GM12865 (cell line): ENCODE measurements around the gene CCDC188.
"Not testable (repeated sequence)": the region's sequence is repeated elsewhere in the genome, so short reads cannot be mapped to it uniquely, and the experiment has no call there.

ENCODE experiments used
- DNase-seq: peaks from one replicate; pipeline ENCODE4 v3.0.0; 2010; ENCODE audit warnings: low read depth
- H3K4me3 ChIP-seq: 2 replicates; pipeline ENCODE4 v1.5.1; 2011; ENCODE audit warnings: mild to moderate bottlenecking, low read depth, low read length, control low read depth
- TF ChIP-seq, protein P1 (sequence below): IDR thresholded peaks from 2 replicates; pipeline ENCODE4 v1.5.1; 2011; ENCODE audit warnings: low read length, control low read depth, low read depth, inconsistent platforms; ENCODE audit not compliant: insufficient read depth; ENCODE audit errors: missing control alignments

Gene CCDC188

DNA sequence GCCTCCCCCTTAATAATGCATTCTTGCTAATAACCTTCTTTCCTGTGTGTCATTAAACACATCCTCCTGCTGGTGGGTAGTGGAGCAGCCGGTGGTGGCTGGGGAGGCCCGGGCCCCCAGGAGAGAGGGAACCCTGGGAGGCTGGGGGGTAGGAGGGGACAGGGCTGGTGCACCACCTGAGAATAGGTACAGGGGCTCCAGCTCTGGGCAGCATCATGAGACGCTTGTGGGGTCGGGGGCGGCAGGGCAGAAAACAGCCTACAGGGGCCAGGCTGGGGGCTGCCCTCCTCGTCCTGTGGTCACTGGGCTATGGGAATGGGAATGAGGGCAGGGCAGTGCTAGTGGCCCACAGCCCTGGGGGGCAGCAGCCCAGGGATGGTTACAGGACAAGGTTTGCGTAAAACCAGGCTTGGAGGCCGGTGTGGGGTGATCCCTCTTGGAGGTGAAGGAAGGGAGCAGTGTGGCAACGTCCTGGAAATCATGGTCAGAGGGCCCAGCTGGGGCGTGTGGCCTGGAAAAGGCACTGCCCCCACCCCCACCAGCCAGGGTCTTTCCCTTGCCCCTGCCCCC is 18.5 kb upstream of the CCDC188 start:
- DNase-seq: no peak
- H3K4me3 ChIP-seq: no peak overlapping the region
- TF ChIP-seq, protein P1, sequence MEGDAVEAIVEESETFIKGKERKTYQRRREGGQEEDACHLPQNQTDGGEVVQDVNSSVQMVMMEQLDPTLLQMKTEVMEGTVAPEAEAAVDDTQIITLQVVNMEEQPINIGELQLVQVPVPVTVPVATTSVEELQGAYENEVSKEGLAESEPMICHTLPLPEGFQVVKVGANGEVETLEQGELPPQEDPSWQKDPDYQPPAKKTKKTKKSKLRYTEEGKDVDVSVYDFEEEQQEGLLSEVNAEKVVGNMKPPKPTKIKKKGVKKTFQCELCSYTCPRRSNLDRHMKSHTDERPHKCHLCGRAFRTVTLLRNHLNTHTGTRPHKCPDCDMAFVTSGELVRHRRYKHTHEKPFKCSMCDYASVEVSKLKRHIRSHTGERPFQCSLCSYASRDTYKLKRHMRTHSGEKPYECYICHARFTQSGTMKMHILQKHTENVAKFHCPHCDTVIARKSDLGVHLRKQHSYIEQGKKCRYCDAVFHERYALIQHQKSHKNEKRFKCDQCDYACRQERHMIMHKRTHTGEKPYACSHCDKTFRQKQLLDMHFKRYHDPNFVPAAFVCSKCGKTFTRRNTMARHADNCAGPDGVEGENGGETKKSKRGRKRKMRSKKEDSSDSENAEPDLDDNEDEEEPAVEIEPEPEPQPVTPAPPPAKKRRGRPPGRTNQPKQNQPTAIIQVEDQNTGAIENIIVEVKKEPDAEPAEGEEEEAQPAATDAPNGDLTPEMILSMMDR: no peak

DNA sequence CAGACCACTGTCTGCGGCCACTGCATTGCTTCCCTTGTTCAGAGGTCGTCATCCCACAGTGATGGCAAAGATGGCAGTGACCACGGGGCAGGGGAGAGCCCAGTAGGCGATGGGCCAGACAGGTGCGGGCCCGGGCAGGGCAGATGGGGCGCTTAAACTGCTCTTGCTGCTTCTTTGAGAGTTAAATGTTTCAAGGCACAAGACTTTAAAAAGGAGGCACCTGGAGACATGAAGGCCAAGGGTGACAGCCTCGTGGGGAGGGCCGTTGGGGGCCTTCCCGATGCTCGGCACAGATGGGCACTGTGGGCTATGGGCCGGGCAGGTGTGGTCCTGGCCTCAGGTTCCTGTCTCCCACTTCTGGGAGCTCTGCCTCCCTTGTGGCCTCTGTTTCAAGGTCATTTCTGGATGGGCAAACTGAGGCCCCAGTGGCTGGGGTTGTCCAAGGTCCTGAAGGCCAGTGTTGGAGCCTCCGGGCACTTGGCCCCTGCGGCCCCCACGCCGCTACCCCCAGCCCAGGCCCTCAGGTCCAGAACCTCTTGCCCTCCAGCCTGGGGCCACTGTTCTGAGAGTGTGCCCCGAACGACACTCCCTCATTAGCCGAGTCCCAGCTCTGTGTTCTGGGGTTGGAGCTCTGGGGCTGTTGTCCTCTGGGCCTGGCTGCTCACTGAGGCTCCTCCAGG is 16.9 kb upstream of the CCDC188 start:
- TF ChIP-seq, protein P1: no peak
- no peak for DNase-seq
- H3K4me3 ChIP-seq: no peak overlapping the region

- DNase-seq: no peak
- H3K4me3 ChIP-seq: no peak overlapping the region
- TF ChIP-seq, protein P1: no peak
Measured at GRCh38 chr22:20166703-20167102, 15.8 kb upstream of the CCDC188 start.

- TF ChIP-seq, protein P1: no peak
- H3K4me3 ChIP-seq: no peak overlapping the region
- no peak for DNase-seq
Measured at GRCh38 chr22:20165913-20166312, 15.1 kb upstream of the CCDC188 start.

DNA sequence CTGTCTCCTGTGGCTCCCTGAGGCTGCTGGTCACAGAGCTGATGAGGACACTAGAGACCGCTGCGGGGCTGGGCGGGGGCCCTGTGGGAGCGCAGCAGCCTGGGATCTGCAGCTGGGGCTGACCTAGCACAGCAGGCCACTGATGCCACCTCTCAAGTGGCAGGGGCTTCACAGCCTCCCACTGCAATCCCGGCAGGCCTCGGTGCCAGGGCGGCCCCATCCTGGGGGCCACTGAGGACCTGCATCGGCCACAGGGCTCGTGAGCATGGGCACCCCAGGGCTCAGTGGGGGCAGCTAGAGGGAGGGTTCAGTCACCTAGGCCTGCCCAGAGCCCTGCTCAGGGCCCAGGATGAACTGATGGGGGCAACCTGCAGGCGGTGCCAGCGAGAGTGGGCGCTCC is 14.6 kb upstream of the CCDC188 start:
- TF ChIP-seq, protein P1: no peak
- no peak for DNase-seq

DNA sequence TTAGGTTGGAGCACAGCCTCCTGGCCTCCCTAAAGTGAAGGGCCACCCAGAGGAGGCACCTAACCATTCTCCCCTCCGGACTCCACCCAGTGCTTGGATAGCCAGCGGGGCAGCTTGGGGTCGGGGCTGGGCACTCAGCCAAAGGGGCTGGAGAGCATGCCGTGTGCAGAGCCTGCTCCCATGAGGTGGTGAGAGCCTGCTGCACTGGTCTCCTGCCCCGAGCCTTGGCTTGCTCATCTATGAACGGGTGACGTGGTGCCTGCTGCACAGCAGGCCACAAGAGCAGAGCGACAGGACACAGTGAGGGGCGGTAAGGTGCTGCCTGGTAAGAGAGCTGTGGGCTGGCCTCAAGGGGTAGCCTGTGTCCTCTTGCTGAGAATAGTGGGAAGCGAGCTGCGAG is 14.0 kb upstream of the CCDC188 start:
- no peak overlapping the region for H3K4me3 ChIP-seq
- TF ChIP-seq, protein P1: no peak
- DNase-seq: no peak

More for the DNA sequence above, 14.6 kb upstream of the CCDC188 start:
- no peak overlapping the region for H3K4me3 ChIP-seq

- TF ChIP-seq, protein P1: no peak
- DNase-seq: no peak
Measured at GRCh38 chr22:20160041-20160440, 9.2 kb upstream of the CCDC188 start.

GRCh38 chr22:20159531-20159930 is 8.7 kb upstream of the CCDC188 start:
- H3K4me3 ChIP-seq, DNase-seq: not testable (repeated sequence)

More at GRCh38 chr22:20160041-20160440, 9.2 kb upstream of the CCDC188 start:
- no peak overlapping the region for H3K4me3 ChIP-seq
